H1 (cell line): ENCODE results near the gene HTR4. TPM values are rescaled to one million over a fixed set of nuclear protein-coding genes. Genes with fewer than 3 reads are reported as not detected.

Source experiments
- CTCF ChIA-PET: fragments of 300-600 bp; sonication (Branson Sonifier 250); formaldehyde crosslinking; loops from one replicate; lab custom pipeline; 2021; ENCODE audit not compliant: partially characterized antibody; lab: Charles Lee
- POLR2A ChIA-PET: fragments of 300-600 bp; sonication (Branson Sonifier 250); formaldehyde crosslinking; loops from one replicate; lab custom pipeline; 2021; ENCODE audit warnings: inconsistent platforms; ENCODE audit not compliant: partially characterized antibody; lab: Charles Lee
- DNase-seq, 2 experiments: peaks; one replicate each; pipeline versions ENCODE4 v3.0.0 to v3.0.0-alpha.2; 2010 to 2022; ENCODE audit warnings: low spot score in 2 of 2, low read depth in 1 of 2, mixed read lengths in 1 of 2
- FAIRE-seq: peaks from 2 replicates; lab custom pipeline; 2011; peaks lifted over from hg19 to GRCh38; lab: Jason Lieb, UNC
- H2AFZ ChIP-seq: 2 replicates; pipeline ENCODE4 v1.8.1; 2012; ENCODE audit warnings: low read length, inconsistent platforms
- H2AK5ac ChIP-seq: 2 replicates; pipeline ENCODE4 v1.6.1; 2013; ENCODE audit warnings: low read depth, low read length
- H2BK120ac ChIP-seq: replicated peaks from 2 replicates; pipeline ENCODE3; 2013; ENCODE audit warnings: low read depth, low read length, inconsistent platforms
- H2BK12ac ChIP-seq: 2 replicates; pipeline ENCODE4 v1.6.1; 2013; ENCODE audit warnings: low read depth, low read length
- H2BK15ac ChIP-seq: 2 replicates; pipeline ENCODE4 v1.6.1; 2013; ENCODE audit warnings: low read length
- H2BK20ac ChIP-seq: 2 replicates; pipeline ENCODE4 v1.6.1; 2013; ENCODE audit warnings: low read length
- H2BK5ac ChIP-seq: 2 replicates; pipeline ENCODE4 v1.6.1; 2013; ENCODE audit warnings: low read depth, low read length
- H3K14ac ChIP-seq: 2 replicates; pipeline ENCODE4 v1.6.1; 2013; ENCODE audit warnings: inconsistent platforms; ENCODE audit not compliant: insufficient read length
- H3K18ac ChIP-seq: 2 replicates; pipeline ENCODE4 v1.6.1; 2013; ENCODE audit warnings: low read length; ENCODE audit errors: extremely low read depth
- H3K23ac ChIP-seq: 2 replicates; pipeline ENCODE4 v1.6.1; 2013; ENCODE audit warnings: inconsistent platforms; ENCODE audit not compliant: insufficient read length
- H3K23me2 ChIP-seq: 2 replicates; pipeline ENCODE4 v1.6.1; 2013; ENCODE audit warnings: low read depth, low read length
- H3K27ac ChIP-seq: 2 replicates; pipeline ENCODE4 v1.6.1; 2011; ENCODE audit warnings: low read depth, low read length, inconsistent platforms
- H3K27me3 ChIP-seq, 4 experiments: replicated peaks in 1 of 4; 1 replicate in 1 of 4; 2 replicates in 3 of 4; pipeline versions ENCODE4 v1.6.1 to v1.8.1; 2011 to 2013; ENCODE audit warnings: low read length in 3 of 4, mild to moderate bottlenecking in 3 of 4, inconsistent platforms in 2 of 4, mixed read lengths in 2 of 4, moderate library complexity in 1 of 4; ENCODE audit not compliant: control insufficient read depth in 3 of 4, insufficient read depth in 3 of 4; ENCODE audit errors: extremely low read depth in 1 of 4
- H3K36me3 ChIP-seq, 4 experiments: 2 replicates each; pipeline versions ENCODE4 v1.6.1 to v1.8.1; 2011 to 2013; ENCODE audit warnings: mild to moderate bottlenecking in 4 of 4, low read length in 3 of 4, moderate library complexity in 2 of 4, control low read depth in 1 of 4, inconsistent platforms in 1 of 4; ENCODE audit not compliant: insufficient read depth in 4 of 4, control insufficient read depth in 2 of 4
- H3K4ac ChIP-seq: replicated peaks from 2 replicates; pipeline ENCODE3; 2013; ENCODE audit warnings: low read length, low read depth, mixed read lengths, inconsistent platforms; ENCODE audit not compliant: insufficient read length
- H3K4me1 ChIP-seq, 4 experiments: replicated peaks in 1 of 4; 1 replicate in 1 of 4; 2 replicates in 3 of 4; pipeline versions ENCODE4 v1.6.1 to v1.8.1; 2011 to 2013; ENCODE audit warnings: low read length in 3 of 4, inconsistent platforms in 2 of 4, mixed read lengths in 1 of 4; ENCODE audit not compliant: insufficient read depth in 4 of 4, control insufficient read depth in 3 of 4
- H3K4me2 ChIP-seq, 2 experiments: 2 replicates each; pipeline versions ENCODE4 v1.6.1 to v1.8.1; 2011 to 2013; ENCODE audit warnings: low read depth in 2 of 2, low read length in 2 of 2, control low read depth in 1 of 2, inconsistent platforms in 1 of 2, mild to moderate bottlenecking in 1 of 2; ENCODE audit not compliant: insufficient read depth in 1 of 2
- H3K4me3 ChIP-seq, 4 experiments: fragments of 200-600, 300-600 bp in 1 of 4; sonication (generic), shearing (Covaris generic), sonication (Bioruptor Twin) in 1 of 4; 2 replicates each; pipeline versions ENCODE4 v1.5.1 to v1.8.1; 2011 to 2016; ENCODE audit warnings: low read length in 4 of 4, low read depth in 3 of 4, control low read depth in 2 of 4, inconsistent platforms in 2 of 4, mild to moderate bottlenecking in 2 of 4, mixed read lengths in 1 of 4, moderate library complexity in 1 of 4; ENCODE audit not compliant: insufficient read depth in 2 of 4; ENCODE audit errors: extremely low read depth in 1 of 4
- H3K56ac ChIP-seq: replicated peaks from 2 replicates; pipeline ENCODE3; 2013; ENCODE audit warnings: low read depth, mild to moderate bottlenecking, mixed read lengths, low read length, inconsistent platforms; ENCODE audit not compliant: insufficient read length
- H3K79me1 ChIP-seq: 2 replicates; pipeline ENCODE4 v1.6.1; 2013; ENCODE audit warnings: low read depth, low read length, control low read depth
- H3K79me2 ChIP-seq, 2 experiments: 2 replicates each; pipeline versions ENCODE4 v1.6.1 to v1.8.1; 2012 to 2013; ENCODE audit warnings: low read length in 2 of 2, mild to moderate bottlenecking in 2 of 2, inconsistent platforms in 1 of 2; ENCODE audit not compliant: insufficient read depth in 2 of 2, control insufficient read depth in 1 of 2
- H3K9ac ChIP-seq, 4 experiments: replicated peaks in 1 of 4; 1 replicate in 1 of 4; 2 replicates in 3 of 4; pipeline versions ENCODE4 v1.6.1 to v1.8.1; 2011 to 2013; ENCODE audit warnings: low read depth in 3 of 4, low read length in 3 of 4, control low read depth in 2 of 4, mild to moderate bottlenecking in 2 of 4, moderate library complexity in 2 of 4, inconsistent platforms in 1 of 4; ENCODE audit errors: extremely low read depth in 1 of 4
- H3K9me3 ChIP-seq, 2 experiments: 2 replicates each; pipeline versions ENCODE4 v1.6.1 to v1.8.1; 2012 to 2013; ENCODE audit warnings: mild to moderate bottlenecking in 2 of 2, moderate library complexity in 2 of 2, control low read depth in 1 of 2, inconsistent platforms in 1 of 2, low read depth in 1 of 2, low read length in 1 of 2, mixed read lengths in 1 of 2; ENCODE audit not compliant: insufficient read depth in 2 of 2
- H4K20me1 ChIP-seq, 2 experiments: replicated peaks in 1 of 2; 2 replicates each; pipeline versions ENCODE3 to v1.8.1; 2011 to 2013; ENCODE audit warnings: inconsistent platforms in 2 of 2, low read length in 2 of 2, mild to moderate bottlenecking in 1 of 2; ENCODE audit not compliant: insufficient read depth in 2 of 2, control insufficient read depth in 1 of 2
- H4K5ac ChIP-seq: 2 replicates; pipeline ENCODE4 v1.6.1; 2013; ENCODE audit warnings: low read length, low read depth, mixed read lengths, inconsistent platforms; ENCODE audit not compliant: insufficient read length
- H4K8ac ChIP-seq: 2 replicates; pipeline ENCODE4 v1.8.0; 2013; ENCODE audit warnings: mild to moderate bottlenecking, moderate library complexity, low read length, inconsistent platforms; ENCODE audit not compliant: insufficient read depth; ENCODE audit errors: extremely low read depth
- H4K91ac ChIP-seq: replicated peaks from 2 replicates; pipeline ENCODE3; 2013; ENCODE audit warnings: low read length, mixed read lengths, inconsistent platforms; ENCODE audit not compliant: insufficient read length
- ASH2L ChIP-seq: fragments of 200-600, 300-600 bp; sonication (generic); IDR thresholded peaks from one replicate; pipeline ENCODE4 v1.7.1; 2017; ENCODE audit warnings: low read length
- CHD1 ChIP-seq: IDR thresholded peaks from 2 replicates; pipeline ENCODE4 v1.6.1; 2012; ENCODE audit warnings: low read depth, low read length, improper control_type of control experiment
- NANOG ChIP-seq: IDR thresholded peaks from 2 replicates; pipeline ENCODE4 v1.6.1; 2011; ENCODE audit warnings: low read length, low read depth, mild to moderate bottlenecking, inconsistent platforms; ENCODE audit not compliant: insufficient read depth, poor library complexity, severe bottlenecking
- POLR2A ChIP-seq, 2 experiments: IDR thresholded peaks; 1 replicate in 1 of 2; 2 replicates in 1 of 2; pipeline ENCODE4 v1.6.1; 2011; ENCODE audit warnings: low read depth in 2 of 2, low read length in 2 of 2, mild to moderate bottlenecking in 2 of 2; ENCODE audit errors: control extremely low read depth in 1 of 2
- RFX5 ChIP-seq: IDR thresholded peaks from 2 replicates; pipeline ENCODE4 v1.6.1; 2011; ENCODE audit warnings: low read depth, low read length, improper control_type of control experiment, borderline replicate concordance
- RXRA ChIP-seq: IDR thresholded peaks from 2 replicates; pipeline ENCODE4 v1.6.1; 2011; ENCODE audit warnings: low read depth, mild to moderate bottlenecking, low read length, moderate library complexity; ENCODE audit not compliant: insufficient read depth
- SP4 ChIP-seq: IDR thresholded peaks from 2 replicates; pipeline ENCODE4 v1.6.1; 2012; ENCODE audit warnings: low read length, inconsistent platforms
- ZNF274 ChIP-seq: IDR thresholded peaks from 2 replicates; pipeline ENCODE4 v1.7.0; 2012; ENCODE audit warnings: low read length, borderline replicate concordance; ENCODE audit errors: extremely low read depth
- WGBS, 2 experiments: shearing (Covaris generic) in 1 of 2; methylation state at CpG; one replicate each; pipeline versions ENCODE4 v1.1.6 to v1.1.7; 2013 to 2015; ENCODE audit warnings: low lambda C conversion rate in 2 of 2, mixed read lengths in 2 of 2, inconsistent platforms in 1 of 2, low coverage in 1 of 2, missing lambda C conversion rate in 1 of 2; ENCODE audit not compliant: insufficient replicate concordance in 2 of 2, insufficient coverage in 1 of 2, insufficient read length in 1 of 2; ENCODE audit errors: extremely low coverage in 1 of 2, missing lambda C conversion rate in 1 of 2; 5-methylcytosine and 5-hydroxymethylcytosine counted together
- polyA plus RNA-seq, 7 experiments: library from polyadenylated mRNA; depleted of rRNA in 3 of 7; stranded (reverse) in 5 of 7; unstranded in 2 of 7; fragments of >200 nt in 5 of 7; fragments of 200-250 nt in 2 of 7; gene quantifications; 1 replicate in 5 of 7; 2 replicates in 1 of 7; 4 replicates in 1 of 7; pipeline versions ENCODE4 v1.2.1 to v1.2.3, GENCODE V29; 2011 to 2013; ENCODE audit warnings: missing spikeins in 2 of 7, mixed read lengths in 2 of 7
- total RNA-seq: library from RNA; stranded (reverse); fragmentation: NEBNext Ultra II Directional; extraction: Animal tissue kit (Norgen Biotek cat#: 25700); gene quantifications from 2 replicates; pipeline ENCODE4 v1.2.1, GENCODE V29; 2021
- TF ChIP-seq, protein P1 (sequence below): IDR thresholded peaks from 2 replicates; pipeline ENCODE4 v1.6.1; 2012; ENCODE audit warnings: inconsistent platforms
- TF ChIP-seq, protein P2 (sequence below), 3 experiments: IDR thresholded peaks; 1 replicate in 2 of 3; 2 replicates in 1 of 3; pipeline versions ENCODE4 v1.5.1 to v1.6.1; 2011; ENCODE audit warnings: low read length in 3 of 3, mild to moderate bottlenecking in 3 of 3, inconsistent platforms in 2 of 3, low read depth in 1 of 3, moderate library complexity in 1 of 3; ENCODE audit not compliant: insufficient read depth in 1 of 3; ENCODE audit errors: control extremely low read depth in 1 of 3
- TF ChIP-seq, protein P3 (sequence below): IDR thresholded peaks from 2 replicates; pipeline ENCODE4 v1.6.1; 2011; ENCODE audit warnings: low read depth, mild to moderate bottlenecking, low read length; ENCODE audit not compliant: insufficient read depth

HTR4 gene
- total and polyA plus RNA-seq, 2 of the 8 experiments (the other 6 are each of a cell fraction or from before 2014, with no cell fraction given): not detected

DNA sequence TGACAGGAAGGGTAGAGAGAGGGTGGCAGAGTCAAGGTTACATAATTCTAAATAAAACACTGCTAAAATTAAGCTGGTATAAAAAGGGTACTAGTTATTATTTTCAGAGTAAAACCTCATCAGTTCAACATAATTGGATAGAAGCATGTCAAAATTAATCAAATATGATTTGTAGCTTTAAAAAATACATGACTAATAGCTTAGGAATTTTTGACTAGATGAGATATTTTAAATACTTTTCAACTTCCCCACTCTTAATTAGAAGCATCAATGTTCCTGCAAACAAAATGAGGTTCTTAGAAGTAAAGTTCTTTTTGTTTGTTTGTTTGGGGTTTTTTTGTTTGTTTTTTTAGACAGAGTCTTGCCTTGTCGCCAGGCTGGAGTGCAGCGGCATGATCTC is 29.1 kb downstream of the HTR4 start:
- H2BK20ac ChIP-seq: no peak overlapping the region
- WGBS, 2 experiments: 100% methylated on average over 2 of the region's 2 CpGs; no CpG with 5 or more reads in 1 of the 2 experiments
- no peak overlapping the region for H2AFZ ChIP-seq
- no peak overlapping the region for H3K4me2 ChIP-seq
- H4K8ac ChIP-seq: no peak overlapping the region
- H2AK5ac ChIP-seq: no peak overlapping the region
- no peaks in the 10 kb centered on the region for H4K20me1 ChIP-seq
- no peak overlapping the region for H2BK15ac ChIP-seq
- H3K79me1 ChIP-seq: no peaks in the 10 kb centered on the region
- DNase-seq (no peak), FAIRE-seq (no peak)
- POLR2A ChIA-PET: no interaction called here
- H3K27me3 ChIP-seq: no peaks in the 10 kb centered on the region
- H3K18ac ChIP-seq: no peak overlapping the region
- no peak overlapping the region for H3K56ac ChIP-seq
- no peak overlapping the region for H3K9ac ChIP-seq
- no peak overlapping the region for H3K4me3 ChIP-seq
- H4K5ac ChIP-seq: no peak overlapping the region
- H2BK12ac ChIP-seq: no peak overlapping the region
- H3K9me3 ChIP-seq: no peaks in the 10 kb centered on the region
- no peaks in the 10 kb centered on the region for H3K36me3 ChIP-seq
- no peak overlapping the region for H3K27ac ChIP-seq
- no peaks in the 10 kb centered on the region for H3K23me2 ChIP-seq
- no peak overlapping the region for H2BK120ac ChIP-seq
- no peak overlapping the region for H3K23ac ChIP-seq
- no peaks in the 10 kb centered on the region for H3K4me1 ChIP-seq
- H4K91ac ChIP-seq: no peak overlapping the region
- no peak overlapping the region for H3K14ac ChIP-seq
- no peaks in the 10 kb centered on the region for H3K79me2 ChIP-seq
- CTCF ChIA-PET: interaction anchor here (0.8 to 1.2 kb wide), 2 partner anchors 106 to 410 kb away, joined by 4 read pairs; no protein-coding TSS in a partner anchor
- no peak overlapping the region for H3K4ac ChIP-seq
- no peak overlapping the region for H2BK5ac ChIP-seq
- TF ChIP-seq RFX5: no peak
- TF ChIP-seq, protein P1, sequence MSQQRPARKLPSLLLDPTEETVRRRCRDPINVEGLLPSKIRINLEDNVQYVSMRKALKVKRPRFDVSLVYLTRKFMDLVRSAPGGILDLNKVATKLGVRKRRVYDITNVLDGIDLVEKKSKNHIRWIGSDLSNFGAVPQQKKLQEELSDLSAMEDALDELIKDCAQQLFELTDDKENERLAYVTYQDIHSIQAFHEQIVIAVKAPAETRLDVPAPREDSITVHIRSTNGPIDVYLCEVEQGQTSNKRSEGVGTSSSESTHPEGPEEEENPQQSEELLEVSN: no peak
- TF ChIP-seq NANOG: no peak
- TF ChIP-seq, protein P2, sequence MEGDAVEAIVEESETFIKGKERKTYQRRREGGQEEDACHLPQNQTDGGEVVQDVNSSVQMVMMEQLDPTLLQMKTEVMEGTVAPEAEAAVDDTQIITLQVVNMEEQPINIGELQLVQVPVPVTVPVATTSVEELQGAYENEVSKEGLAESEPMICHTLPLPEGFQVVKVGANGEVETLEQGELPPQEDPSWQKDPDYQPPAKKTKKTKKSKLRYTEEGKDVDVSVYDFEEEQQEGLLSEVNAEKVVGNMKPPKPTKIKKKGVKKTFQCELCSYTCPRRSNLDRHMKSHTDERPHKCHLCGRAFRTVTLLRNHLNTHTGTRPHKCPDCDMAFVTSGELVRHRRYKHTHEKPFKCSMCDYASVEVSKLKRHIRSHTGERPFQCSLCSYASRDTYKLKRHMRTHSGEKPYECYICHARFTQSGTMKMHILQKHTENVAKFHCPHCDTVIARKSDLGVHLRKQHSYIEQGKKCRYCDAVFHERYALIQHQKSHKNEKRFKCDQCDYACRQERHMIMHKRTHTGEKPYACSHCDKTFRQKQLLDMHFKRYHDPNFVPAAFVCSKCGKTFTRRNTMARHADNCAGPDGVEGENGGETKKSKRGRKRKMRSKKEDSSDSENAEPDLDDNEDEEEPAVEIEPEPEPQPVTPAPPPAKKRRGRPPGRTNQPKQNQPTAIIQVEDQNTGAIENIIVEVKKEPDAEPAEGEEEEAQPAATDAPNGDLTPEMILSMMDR (IDR thresholded peaks at IDR 0.05; ENCODE audit: control extremely low read depth in 1 of 3, insufficient read depth in 1 of 3, low read depth in 1 of 3, low read length in 3 of 3): no peak
- no peak for TF ChIP-seq POLR2A (IDR thresholded peaks at IDR 0.05; ENCODE audit: control extremely low read depth in 1 of 2, low read depth in 2 of 2, low read length in 2 of 2)
- no peak for TF ChIP-seq SP4
- TF ChIP-seq, protein P3, sequence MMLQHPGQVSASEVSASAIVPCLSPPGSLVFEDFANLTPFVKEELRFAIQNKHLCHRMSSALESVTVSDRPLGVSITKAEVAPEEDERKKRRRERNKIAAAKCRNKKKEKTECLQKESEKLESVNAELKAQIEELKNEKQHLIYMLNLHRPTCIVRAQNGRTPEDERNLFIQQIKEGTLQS: no peak
- TF ChIP-seq ZNF274: no peak
- TF ChIP-seq ASH2L: no peak
- TF ChIP-seq RXRA: no peak
- TF ChIP-seq CHD1: no peak
